ENCODE results near the gene MVD.

MVD gene

DNA sequence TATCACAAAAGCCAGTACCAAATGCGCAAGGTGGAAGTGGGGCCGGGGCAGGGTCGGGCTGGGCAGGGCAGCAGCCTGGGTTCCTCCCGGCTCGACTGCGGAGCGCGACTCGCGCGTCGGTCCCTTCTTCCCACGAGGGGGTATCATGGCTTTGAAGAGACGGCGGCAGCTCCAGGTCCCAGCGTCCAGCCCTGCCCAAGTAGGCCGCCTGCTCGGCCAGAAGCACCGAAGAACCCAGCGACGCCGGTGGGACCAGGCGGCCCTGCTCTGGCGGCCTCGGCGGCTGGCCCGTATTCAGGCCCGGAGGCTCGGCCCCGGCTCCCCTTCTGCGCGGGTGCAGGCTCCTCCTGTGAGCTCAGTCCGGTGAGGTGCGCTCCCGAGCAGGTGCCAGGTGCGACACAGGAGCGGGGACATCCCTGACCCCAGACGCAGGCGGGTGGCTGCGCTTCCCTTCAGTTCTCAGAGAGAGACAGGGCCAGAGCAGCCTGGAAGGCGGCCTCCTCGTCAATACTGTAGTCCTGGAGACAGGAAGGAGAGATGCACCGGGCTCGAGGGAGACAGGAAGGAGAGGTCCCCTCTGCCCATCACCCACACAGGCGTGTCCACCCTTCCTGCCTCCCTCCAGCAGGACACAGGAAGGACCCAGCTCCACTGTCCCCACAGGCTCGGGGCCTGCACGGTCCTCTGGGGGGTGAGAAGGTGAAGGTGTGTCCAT is 34.4 kb upstream of the MVD start:
- no peak for DNase-seq

DNA sequence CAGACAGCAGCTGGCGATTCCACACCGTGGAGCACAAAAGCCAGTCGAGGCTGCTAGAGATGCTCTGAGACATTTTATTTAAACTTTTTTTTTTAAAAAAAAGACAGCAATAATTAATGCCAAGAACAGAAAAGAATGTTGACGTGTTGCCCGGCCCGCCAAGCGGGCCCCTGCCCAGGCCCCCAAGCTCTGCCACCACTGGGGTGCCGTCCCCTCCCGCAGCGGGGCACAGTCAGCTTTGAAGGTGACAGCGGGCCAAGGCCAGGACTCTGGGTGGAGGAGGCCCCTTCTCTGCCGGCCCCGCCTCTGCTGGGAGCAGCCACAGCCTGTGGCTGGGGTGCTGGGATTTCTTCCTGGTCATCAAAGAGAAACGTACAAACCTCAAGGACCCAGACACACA is 33.5 kb upstream of the MVD start:
- no peak for DNase-seq

DNA sequence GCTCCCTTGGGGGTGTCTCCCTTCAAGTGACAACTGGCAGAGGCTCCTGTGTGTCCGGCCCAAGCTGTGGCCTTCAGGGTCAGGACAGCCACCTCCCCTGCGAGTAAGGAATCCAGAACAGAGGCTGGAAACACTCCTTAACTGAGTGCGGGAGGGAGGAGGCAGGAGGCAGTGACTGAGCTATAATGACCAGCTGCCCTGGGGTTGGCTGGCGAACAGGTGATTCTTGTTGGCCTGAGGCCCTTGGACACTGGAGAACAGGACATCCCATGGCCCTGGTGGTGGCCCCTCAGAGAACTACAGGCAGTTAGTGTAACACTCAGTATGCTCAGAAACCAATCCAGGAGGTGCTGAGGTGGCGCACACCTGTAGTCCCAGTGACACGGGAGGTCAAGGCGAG is 32.9 kb upstream of the MVD start:
- no peak for DNase-seq

DNA sequence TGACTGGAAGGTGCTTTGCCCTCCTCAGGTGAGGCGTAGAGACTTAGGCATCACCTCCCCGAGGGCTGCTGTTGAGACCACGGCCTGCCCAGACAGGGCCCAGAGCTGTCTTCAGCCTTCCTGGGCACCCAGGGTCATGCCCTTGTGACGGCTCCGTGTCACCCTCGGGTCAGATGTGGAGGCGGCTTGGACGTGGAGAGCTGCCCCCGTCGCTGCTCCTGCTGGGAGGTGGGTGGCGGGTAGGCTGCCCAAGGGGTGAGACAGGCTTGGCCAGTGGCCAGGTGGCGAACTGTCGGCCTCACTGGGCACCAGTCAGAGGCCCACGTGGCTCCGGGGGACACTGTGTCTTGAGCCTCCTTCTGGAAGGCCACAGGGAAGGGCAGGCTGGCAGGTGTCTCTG is 32.3 kb upstream of the MVD start:
- DNase-seq = no peak

DNA sequence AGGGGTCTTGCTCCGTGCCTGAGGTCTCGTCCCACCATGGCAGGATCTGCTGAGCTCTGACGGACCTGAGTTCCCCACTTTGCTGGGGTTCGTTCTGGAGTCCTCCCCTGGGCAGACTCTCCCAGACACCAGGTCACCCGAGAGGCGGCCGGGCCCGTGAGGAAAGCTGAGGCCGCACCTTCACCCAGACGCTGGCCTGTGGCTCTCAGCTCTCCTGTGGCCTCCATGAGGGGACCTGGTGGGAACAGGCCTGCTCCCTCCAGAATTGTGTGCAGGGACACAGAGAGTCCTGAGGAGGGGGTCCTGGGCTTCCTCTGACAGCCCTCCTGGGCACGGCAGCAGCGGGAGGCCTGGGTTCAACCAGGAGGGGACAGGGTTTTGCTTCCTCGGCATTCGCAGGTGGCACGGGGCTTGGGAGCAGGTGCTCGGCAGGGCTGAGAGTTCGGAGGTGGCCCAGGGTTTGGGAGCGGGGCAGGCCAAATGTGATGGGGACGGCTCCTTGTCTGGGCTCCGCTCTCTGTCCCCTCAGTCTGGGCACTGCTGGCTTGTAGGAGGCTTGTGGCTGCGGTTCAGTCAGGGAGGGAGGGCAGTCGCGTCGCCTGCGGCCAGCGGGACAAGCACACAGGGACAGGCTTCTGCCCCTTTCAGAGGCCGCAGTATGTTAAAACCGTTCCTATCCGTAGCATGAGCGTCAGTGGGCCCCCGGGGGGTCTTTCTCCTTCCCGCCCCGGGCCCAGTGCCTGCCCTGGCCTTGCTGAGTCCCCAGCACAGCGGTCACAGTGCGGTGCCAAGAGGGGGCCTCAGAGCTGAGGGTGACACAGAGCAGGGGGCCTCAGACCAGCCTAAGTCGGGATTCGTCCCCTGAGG is 31.6 kb upstream of the MVD start:
- DNase-seq = no peak

DNA sequence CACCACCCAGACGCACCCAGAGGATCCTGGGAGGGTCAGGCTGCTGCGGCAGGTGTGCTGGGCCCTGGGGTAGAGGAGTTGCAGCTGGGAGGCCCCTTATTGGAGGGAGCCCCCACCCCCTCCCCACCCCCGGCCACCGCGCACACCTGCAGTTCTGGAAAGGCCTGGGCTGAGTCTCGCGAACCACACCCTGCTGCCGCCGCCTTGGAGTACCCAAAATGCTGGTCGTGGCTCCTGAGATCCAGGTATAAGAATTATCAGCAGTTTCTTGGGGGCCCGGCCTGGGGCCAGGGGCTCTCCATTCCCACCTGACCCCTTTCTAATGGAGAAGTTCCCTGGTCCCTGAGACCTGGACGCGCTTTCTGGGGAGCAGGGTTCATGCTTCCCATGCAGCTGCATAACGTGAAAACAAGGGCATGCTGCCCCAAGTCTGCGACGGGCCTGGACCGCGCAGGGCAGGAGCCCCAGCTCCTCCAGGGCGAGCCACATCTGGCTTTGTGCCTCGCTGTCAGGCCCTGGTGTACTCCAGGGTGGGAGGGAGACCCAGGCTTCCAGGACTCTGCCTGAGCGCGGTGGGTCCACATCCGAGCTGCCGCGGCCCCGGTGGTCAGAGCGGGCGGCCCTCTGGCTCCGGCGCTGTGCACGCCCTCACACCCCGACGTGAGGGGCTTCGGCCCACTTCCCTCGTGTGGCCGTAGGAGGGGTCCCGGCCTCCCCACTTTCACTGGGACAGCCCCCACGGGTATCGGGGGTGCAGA is 30.7 kb upstream of the MVD start:
- DNase-seq = no peak

DNA sequence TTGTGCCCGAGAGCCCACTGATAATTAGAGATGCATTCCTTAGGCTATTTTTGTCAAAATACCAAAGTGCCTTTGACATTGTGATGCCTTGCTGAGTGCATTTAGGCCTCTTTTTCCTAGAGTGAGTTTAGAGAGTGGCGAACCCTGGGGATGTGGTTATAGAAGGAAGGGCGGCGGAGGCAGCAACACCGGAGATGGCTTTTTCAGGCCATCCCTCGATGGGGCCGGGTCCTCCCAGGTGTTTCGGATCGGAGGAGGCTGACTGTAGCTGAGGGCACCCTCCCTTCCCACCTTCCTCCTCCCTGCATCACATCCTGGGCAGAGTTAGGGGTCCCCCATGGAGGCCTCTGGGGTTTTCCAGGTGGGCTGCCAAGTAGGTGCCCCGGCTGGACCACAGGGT is 30.0 kb upstream of the MVD start:
- no peak for DNase-seq

DNA sequence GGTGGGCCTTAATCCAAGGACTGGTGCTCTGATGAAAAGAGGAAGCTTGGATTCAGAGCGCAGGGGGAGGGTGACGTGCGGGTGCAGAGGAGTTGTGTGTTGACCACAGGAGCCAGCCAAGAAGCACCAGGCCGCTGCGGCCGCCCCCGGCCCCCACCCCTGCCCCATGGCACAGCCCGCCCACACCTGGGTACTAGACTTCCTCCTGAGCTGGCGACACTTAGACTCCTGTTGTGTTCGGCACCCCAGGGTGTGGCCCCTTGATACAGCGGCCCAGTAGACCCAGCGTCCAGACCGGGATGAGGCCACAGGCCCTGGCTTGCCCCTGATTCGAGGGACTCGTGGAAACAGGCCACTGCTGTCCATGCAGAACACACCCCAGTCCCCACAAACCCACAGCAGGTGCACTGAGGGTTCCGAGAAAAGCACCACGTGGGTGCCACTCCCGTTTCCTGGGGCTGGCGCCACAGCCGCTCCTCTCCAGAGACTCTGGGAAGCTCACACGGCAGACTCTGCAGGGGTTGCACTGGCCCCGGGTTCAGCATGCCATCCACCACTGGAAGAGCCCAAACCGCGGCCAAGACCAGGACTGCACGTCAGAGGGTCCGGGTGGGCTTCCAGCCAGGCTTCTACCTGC is 29.2 kb upstream of the MVD start:
- DNase-seq = peak in 1 of 5 experiments; percentile 61

DNA sequence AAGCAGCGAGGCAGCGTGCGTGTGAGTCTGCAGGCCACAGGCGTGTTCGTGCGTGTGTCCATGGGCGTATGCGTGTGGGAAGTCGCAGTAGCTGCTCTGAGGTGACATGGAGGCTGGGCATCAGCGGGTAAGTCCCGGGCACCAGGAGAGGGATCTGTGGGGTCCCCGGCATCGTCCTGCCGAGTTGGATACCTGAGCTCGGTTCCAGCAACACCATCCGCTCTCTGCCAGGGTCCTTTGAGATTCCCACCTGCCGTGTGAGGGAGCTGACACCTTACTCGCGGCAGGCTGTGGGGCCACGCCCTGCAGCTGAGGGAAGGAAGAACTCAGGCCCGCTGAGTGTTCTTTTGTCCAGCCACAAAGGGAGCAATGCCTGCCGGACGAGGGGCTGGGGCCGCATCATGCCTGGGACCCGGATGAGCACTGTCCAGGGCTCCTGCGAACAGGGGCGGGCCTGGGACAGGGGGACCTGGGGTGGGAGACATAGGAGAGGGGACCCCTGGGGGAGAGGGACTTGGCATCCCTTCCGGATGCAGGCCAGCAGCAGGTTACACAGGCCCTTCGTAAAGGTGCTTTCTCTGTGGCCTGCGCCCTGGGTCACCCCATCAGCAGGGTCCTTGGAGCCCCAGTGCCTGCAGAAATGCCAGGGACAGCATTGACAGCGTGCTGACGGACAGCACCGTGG is 28.4 kb upstream of the MVD start:
- no peak for DNase-seq

DNA sequence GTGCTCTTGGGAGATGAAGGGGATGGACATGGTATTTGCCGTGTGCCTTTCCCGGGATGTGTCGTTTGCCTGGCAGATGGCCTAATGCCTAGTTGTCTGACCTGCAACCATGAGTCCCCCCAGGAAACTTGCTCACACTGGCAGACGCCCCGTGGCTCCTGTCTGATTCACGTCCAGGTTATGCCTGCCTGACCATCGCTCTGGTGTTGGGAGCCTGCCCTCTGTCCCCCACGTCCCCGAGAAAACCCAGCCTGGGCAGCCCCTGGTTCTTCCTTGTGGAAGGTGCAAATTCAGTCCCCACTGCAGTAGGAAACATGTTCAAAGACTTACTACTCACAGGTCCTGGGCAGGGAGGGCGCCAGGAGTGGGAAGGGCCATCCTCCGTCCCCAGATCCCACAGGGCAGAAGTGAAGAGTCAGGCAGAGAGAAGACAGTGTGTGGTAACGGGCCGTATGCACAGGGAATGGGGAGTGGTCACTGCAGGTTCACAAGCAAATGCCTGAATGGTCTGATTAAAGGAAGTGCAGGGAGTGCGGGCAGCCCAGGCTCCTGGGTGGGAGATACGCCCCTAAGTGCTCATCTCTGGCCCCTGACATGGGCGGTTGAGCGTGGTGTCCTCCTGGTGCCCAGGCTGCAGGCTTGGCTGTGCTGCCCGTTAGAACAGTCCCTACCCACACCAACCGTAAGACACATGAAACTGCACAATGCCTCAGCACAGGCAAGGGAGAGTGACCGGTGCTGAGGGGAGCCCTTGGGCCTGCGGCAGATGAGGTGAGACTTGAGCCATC is 27.6 kb upstream of the MVD start:
- no peak for DNase-seq

DNA sequence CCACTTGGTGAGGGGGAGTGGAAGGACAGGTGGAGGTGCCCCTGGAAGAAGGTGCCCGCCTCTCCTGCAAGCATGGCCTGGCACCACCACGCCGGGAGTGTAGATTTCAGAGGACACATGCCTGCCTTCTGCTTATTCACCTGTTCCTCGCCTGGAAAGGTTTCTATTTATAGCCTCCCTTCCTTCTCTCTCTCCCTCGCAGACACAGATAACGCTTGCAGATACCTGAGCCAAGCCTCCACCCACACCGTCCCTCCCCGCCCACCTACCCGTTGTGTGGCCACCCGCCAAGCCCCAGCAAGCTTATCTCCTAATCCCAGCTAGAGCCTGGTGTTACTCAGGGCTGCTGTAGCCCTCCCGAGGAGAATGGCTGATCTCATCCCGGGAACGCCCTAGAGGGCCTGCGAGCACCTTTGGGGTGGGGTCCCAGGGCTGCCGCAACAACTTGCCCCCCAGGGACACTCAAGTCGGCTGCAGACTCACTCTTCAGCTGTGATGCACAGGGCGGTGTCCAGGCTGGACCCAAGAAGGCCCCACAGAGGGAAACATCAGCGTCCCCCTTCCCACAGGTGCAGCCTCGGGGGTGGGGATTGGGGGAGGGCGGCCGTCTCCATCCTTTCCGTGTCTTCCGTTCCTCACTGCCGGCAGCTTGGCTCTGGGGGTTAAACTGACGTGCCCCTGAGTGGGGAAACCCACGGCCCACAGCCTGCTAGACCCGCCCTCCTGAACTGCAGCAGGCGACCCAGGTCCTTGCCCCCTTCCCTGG is 25.3 kb upstream of the MVD start:
- DNase-seq = no peak

DNA sequence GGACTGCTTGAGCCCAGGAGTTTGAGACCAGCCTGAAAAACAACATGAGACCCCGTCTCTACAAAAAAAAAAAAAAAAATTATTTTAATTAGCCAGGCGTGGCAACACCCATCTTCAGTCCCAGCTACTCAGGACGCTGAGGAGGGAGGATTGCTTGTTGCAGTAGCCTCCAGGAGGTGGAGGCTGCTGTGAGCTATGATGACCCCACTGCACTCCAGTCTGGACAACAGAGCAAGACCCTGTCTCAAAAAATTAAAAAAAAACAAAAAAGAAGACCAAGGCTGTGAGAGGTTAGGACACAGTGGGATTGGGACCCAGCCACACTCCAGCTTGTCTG is 24.8 kb upstream of the MVD start:
- no peak for DNase-seq

DNA sequence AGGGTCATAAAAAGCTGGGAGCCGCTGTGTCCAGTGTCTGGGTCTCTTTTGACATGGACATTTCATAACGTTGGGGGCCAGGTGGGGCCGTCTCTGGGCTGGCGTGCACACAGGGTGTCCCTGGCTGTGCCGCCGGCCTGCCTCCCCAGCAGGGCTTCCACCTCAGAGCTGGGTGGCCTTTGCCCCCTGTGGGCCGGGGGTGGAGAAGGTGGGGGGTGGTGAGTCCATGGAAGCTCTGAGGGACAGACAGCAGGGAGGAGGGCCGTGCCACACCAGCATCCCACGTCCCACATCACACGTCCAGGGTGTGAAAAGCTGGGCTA is 24.3 kb upstream of the MVD start:
- DNase-seq = no peak

DNA sequence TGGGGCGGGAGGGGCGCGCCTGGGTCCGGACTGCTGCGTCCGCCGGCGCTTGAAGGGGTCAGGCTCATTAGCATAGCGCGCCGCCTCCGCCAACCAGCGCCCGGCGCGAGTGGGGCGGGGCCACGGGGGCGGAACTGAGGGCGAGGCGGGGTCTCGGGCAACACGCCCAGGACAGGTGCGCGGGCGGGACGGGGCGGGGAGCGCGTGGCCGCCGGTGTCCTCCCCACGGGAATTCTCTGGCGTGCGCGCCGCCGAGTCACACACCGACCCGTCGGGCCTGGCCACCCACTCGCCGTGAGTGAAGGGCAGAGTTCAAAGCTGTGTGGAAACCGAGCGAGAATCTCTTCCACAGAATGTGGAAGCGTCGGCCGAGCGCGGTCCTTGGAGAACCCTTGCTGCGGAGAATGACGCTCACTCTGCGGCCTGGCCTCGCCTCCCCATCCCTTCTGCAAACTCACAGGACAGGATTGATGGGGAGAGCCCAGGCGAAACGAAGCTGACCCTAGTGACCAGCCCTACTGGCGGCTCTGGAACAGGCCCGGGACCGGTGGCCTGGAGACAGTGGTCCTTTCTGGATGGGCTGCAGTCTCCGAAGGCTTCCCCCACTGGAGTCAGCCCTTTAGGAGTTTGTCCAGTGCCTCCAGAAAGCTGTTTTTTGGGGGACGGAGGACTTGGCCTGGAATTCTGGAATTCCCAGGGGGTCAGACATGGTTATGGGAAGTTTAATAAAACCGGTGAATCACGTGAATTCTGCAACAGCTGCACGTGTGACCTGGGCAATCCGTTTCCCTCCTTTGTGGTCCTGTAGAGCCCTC is 23.8 kb upstream of the MVD start, which contains the start of gene SNAI3:
Gene SNAI3 (minus strand): TSS at position 69 of the 815 bp plus-strand sequence. CDS start 101 bp downstream, outside the sequence.
- peak; percentile 75 to 84 (median 80) for DNase-seq

DNA sequence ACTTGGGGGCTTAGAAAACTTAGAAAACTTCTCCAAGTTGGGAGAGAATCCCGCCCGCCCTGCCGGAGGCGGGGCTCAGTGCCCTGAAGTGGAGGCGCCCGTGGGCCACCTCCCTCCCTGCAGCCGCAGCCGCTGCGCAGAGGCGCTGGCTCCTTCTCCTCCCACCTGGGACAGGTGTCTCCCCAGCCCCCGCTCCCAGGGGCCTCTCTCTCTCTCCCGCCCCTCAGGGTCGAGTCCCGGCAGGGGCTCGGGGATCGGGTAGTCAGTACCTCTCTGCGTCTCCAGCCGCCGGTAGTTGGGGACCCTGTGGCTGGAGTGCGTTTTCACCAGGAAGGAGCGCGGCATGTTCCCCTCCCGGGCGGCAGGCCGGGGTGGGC is 23.2 kb upstream of the MVD start:
- peak in 3 of 5 experiments; percentile 41 to 50 (median 48) for DNase-seq

DNA sequence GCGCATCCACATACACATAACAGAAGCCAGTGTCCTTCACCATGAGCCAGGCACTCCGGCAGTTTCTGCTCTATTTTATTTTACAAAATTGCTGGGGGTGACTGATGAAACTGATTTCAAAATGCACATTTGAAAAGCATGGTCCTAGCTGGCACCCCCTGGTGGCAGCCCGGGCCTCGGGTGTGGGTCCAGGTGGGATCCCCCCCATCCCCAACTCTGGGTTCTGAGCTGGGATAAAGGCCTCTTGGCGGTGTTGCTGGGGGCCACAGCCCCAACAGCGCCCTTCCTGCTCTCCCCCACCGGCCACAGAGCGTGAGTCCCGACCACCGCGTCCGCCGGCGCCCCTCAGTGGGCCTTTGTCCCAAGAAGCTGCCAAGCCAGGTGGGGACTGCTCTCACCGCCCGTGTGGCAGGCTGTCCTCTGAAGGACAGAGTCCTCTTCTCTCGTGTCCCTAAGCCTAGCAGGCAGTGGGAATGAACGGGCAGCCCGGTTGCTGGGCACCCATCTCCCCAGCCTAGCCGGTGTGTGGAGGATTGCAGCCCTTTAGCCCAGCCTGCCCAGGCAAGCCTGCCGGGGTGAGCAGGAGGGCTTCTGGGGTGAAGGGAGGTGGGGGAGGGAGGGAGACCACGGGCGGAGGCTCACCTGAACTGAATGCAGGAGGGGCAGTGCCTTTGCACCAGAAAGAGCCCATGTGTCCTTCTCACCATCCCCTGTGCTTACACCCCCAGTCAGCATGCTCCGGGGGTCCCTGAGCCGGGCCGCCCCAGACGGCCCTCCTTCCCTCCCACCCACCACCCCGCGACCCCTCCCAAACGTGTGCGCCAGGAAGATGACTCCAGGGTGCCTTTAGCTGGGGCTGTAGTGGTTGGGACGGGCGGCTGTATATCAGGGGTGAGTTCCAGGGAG is 22.5 kb upstream of the MVD start:
- peak in 4 of 5 experiments; percentile 38 to 56 (median 46) for DNase-seq

DNA sequence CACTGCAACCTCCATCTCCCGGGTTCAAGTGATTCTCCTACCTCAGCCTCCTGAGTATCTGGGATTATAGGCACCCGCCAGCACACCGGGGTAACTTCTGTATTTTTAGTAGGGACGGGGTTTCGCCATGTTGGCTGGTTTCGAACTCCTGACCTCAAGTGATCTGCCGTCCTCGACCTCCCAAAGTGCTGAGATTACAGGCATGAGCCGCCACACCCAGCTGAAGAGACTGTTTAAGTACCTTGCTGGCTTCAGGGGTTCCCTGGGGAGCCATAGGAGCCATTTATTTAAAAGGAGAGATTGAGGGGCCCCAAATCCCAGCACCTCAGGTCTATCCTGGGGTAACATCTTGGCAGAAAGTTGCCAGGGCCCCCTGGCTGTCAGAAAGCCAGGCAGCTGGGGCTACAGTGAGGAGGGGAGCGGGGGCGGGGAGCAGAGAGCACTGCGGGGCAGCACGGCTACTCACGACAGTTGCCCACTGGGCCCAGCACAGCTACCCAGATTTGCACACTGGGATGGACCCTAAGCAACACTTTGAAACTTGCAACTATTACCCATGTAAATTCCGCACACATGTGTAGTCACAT is 21.8 kb upstream of the MVD start:
- DNase-seq = no peak

DNA sequence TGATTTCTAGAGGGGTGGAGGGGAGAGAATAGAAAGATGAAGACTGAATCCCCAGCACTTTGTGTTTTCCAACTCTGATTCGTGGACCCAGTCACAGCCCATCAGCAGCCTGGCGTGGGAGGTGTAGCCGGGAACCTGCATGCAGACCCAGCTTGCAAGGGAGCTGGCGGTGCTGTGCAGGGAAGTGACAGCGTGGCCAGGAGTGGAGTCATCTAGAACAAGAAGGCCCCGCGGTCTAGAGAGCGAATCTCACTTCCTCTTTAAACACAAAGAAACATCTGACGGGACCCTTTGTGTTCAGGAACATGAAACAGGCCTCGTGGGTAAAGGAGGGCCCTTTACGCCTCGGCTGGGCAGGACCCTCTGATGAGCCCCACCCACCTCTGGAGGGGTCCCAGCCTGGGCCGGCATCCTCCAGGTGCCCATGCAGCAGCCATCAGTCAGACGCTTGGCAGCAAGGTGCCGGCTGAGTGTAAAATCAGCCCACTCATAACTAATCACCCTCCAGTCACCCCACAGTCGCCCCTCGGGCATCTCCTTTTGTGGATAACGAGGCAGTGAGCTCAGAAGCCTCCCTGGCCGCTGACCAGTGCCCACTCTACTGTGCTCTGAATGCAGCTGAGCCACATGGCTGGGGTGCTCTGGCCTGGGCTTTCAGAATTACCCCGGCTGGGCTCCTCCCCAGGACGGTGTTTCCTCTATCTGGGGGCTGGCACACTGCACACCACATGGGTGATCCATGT is 19.0 kb upstream of the MVD start:
- peak in 3 of 5 experiments; percentile 47 to 88 (median 53) for DNase-seq

Data from T-helper 2 cell (primary cell).